Ecto neural progenitor cell (in vitro differentiated cells): ENCODE data around the gene EXOC6.

Experiments used
- DNase-seq: peaks from one replicate; pipeline ENCODE4 v3.0.0-alpha.2; 2018; ENCODE audit warnings: low spot score

The EXOC6 gene

GRCh38 chr10:92832998-92833650 lies 15.2 kb upstream of the EXOC6 start:
- no peak for DNase-seq

- no peak for DNase-seq
Observed at GRCh38 chr10:92834331-92834730, 14.0 kb upstream of the EXOC6 start.

- DNase-seq = no peak
Observed at GRCh38 chr10:92834986-92835385, 13.3 kb upstream of the EXOC6 start.

DNA sequence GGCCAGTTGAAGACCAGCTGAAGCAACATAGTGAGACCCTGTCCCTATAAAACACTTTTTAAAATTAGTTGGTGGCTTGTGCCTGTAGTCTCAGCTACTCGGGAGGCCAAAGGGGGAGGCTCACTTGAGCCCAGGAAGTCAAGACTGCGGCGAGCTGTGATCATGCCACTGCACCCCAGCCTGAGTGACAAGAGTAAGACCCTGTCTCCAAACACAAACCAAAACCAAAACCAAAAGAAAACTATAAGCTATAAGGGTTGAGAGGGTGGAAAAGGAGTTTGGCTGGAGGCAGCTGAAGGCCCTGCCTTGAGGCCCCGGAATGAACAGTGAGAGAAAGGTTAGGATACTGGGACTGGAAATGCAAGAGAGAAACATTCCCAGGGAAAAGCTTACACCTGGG lies 10.9 kb upstream of the EXOC6 start:
- DNase-seq = no peak

DNA sequence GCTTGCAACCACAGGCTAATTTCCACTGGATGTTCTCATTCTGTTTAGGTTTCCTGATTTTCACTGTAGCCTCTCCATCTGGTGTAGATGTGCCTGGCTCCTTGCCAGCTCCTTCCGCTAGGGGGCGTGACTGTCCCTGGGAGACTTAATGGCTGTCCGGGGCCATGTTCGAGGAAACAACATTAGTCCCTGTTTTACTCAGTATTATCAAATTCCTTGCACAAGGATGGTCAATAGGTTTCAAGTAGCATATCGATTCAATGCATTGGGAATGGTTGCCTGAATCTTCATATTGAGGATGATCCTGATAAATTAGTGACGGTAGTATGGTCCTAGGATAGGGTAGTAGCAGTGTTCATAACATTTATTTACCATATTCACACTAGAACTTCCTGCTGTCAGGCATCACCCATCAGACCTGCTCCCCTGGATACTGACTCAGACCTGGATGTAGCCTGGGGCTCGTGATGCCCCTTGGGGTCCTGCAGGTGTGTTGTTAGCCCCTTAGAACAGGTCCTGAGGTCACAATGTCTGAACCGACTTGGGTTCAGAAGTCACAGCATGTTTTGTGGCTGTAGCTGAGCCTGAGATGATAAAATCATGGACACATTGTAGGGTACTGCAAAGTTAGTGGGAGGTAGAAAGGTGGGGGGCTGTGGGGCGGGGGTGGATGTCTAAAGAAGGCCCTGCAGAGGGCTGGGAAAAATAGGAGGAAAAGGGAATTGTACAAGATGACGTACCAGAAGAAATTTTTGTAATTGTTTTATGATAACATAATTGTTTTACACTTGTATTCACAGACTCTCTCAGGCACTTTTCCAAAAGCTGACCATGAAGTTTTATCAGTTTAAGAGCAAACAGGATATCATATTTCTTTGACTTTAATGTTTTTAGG lies 8.9 kb upstream of the EXOC6 start:
- peak; percentile 77 for DNase-seq

GRCh38 chr10:92844746-92845145 lies 3.6 kb upstream of the EXOC6 start:
- no peak for DNase-seq

- no peak for DNase-seq
Observed at GRCh38 chr10:92845921-92846320, 2.4 kb upstream of the EXOC6 start.

- no peak for DNase-seq
Observed at GRCh38 chr10:92846344-92846743, 2.0 kb upstream of the EXOC6 start.

- no peak for DNase-seq
Observed at GRCh38 chr10:92846854-92847201, 1.5 kb upstream of the EXOC6 start.

GRCh38 chr10:92847202-92847864 lies 987 bp upstream of the EXOC6 start:
- DNase-seq = no peak

GRCh38 chr10:92848037-92848440 lies 281 bp upstream of the EXOC6 start:
- DNase-seq = no peak

GRCh38 chr10:92849234-92849525 lies 860 bp downstream of the EXOC6 start:
- DNase-seq = no peak

- no peak for DNase-seq
Observed at GRCh38 chr10:92849576-92850090, 1.3 kb downstream of the EXOC6 start.

DNA sequence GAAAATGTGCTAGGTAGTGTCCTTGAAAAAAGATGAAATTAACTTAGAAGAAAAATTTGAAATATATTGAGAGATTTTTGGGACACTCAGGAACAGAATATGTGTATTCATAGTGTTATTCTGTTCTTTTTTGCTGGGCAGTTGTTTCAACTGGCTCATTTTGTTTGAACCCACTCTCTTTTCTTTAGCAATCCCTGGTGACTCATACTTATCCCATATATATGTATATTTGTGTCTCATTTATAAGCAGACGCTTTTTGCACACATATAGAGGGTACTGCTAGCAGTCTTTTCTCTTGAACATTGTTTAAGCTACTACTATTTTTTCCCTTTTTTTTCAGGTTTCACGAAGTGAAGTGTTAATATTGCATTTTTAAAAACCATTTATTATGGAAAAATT lies 1.9 kb downstream of the EXOC6 start:
- no peak for DNase-seq

DNA sequence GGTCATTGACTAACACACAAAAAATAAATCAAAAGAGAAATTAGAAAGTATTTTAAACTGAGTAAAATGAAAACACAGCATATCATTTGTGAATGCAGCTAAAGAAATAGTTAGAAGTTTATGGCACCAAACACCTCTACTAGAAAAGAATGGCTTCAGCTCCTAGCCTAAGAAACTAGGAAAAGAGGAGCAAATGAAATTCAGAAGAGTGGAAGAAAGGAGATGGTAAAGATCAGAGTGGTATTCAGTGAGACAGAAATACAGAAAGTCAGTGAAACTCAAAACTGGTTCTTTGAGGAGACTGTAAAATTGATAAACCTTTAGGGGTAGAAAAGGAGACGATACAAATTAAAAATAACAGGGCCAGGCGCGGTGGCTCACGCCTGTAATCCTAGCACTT lies 2.7 kb downstream of the EXOC6 start:
- no peak for DNase-seq

- DNase-seq = no peak
Observed at GRCh38 chr10:92855560-92855959, 7.2 kb downstream of the EXOC6 start.

DNA sequence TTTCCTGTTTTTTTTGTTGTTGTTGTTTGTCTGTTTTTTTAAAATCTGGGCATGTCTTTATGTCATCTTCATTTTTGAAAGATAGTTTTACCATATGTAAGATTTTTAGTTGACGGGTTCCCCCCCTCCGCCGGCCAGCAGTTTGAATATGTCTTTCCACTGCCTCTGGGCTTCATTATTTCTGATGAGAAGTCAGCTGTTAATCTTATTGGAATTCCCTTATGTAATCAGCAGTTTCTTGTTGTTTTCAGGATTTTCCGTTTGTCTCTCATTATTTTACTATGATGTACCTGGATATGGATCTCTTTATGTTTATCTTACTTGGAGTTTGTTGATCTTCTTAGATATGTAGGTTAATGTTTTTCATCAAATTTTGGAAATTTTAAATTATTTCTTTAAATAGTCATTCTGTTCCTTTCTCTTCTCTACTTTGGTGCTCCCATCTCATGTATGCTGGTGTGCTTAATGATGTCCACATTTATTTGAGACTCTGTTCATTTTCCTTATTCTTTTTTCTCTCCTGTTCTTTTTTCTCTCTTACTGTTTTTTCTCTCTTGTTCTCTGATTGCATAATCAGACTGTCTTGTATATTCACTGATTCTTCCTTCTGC lies 9.7 kb downstream of the EXOC6 start:
- DNase-seq = no peak

- no peak for DNase-seq
Observed at GRCh38 chr10:92867235-92867634, 18.9 kb downstream of the EXOC6 start.

GRCh38 chr10:92868036-92868435 lies 19.7 kb downstream of the EXOC6 start:
- DNase-seq = no peak

DNA sequence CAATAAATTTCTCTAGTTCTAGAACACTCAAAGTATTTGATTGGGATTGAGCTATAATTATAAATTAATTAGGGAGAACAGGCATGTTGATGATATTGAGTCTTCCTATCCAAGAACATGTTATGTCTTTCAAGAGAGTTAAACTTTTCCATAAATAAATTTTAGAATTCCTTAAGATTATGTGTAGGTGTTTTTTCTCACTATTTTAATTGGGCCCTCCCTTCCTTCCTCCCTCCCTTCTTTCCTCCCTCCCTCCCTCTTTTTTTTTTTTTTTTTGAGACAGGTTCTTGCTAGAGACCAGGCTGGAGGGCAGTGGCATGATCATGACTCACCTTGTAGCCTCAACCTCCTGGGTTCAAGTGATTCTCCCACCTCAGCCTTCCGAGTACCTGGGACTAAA lies 20.2 kb downstream of the EXOC6 start:
- no peak for DNase-seq

DNA sequence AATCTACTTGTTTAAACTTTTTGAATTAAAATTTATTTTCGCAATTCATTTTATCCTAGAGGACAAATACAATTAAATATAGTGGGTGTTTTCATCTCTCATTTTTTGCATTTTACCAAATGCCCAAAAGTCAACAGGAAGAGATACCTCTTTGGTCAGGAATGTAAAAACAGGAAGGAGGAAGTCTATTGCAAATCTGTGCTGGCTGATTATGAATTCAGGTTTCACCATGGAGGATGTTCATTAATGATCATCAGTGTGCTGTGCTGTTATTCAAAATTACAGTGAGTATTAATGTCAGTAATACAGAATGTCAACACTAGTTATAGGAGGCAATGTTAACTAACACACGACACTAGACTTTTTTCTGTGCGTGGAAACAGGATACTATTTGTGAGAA lies 24.7 kb downstream of the EXOC6 start:
- DNase-seq = no peak

DNA sequence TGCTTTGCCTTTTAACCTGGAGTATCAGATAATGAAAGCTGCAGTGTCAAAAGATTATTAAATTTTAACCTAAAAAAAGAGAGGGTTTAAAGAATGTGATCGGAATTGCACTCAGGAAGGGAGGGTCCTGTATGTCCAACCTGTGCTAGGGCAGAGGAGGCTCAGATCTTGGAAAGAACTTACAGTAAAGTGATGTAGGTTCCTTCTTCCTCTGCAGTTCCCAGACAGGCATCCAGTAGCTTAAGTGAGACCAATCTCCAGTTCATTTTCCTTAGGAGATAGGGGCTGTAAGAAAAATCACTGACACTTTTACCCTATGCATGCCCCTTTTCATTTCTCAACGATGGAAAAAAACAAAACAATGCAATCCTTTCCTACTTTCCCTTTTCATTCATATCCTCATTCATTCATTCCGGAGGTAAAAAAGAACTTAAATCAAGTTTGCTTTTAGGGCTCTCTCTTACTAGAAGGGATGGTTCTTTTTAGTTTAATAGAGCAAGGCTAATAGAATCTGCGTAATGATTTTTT lies 28.3 kb downstream of the EXOC6 start:
- no peak for DNase-seq
